Activated CD8-positive, alpha-beta memory T cell treated with anti-CD3 and anti-CD28 coated beads for 36 hours (primary cell): Measurements from ENCODE around the gene AMIGO1. TPM values are rescaled to one million over a fixed set of nuclear protein-coding genes. Genes with fewer than 3 reads are reported as not detected.

Experiments used
- CTCF ChIA-PET: fragments of 350-600 bp; sonication (Branson Sonifier 250); formaldehyde crosslinking; loops from one replicate; lab custom pipeline; 2021; ENCODE audit warnings: antibody characterized with exemption; lab: Charles Lee
- POLR2A ChIA-PET: fragments of 350-600 bp; sonication (Branson Sonifier 250); formaldehyde crosslinking; loops from one replicate; lab custom pipeline; 2021; ENCODE audit warnings: antibody characterized with exemption; lab: Charles Lee
- total RNA-seq, 2 experiments: library from RNA; stranded (reverse); gene quantifications; one replicate each; pipeline ENCODE4 v1.2.3, GENCODE V29; 2021

The AMIGO1 gene
- total RNA-seq, 2 experiments from 2014 or later, result 2.6 to 3.2 TPM

GRCh38 chr1:109521002-109521951 is 11.8 kb upstream of the AMIGO1 start:
- POLR2A ChIA-PET, result no interaction called here
- CTCF ChIA-PET, result interaction anchor here (1.8 to 38.8 kb wide), 3 partner anchors 8 to 20 kb away, joined by 5 to 743 read pairs (median 743); partner anchors contain the start of genes AMIGO1, ATXN7L2 and CYB561D1

- ChIA-PET CTCF (interaction anchor here (2.0 to 38.8 kb wide), 2 partner anchors 12 to 23 kb away, joined by 5 to 743 read pairs; partner anchors contain the start of gene CYB561D1), POLR2A (no interaction called here)
Observed at GRCh38 chr1:109517337-109517736, 7.8 kb upstream of the AMIGO1 start.

GRCh38 chr1:109516872-109517271 is 7.3 kb upstream of the AMIGO1 start:
- ChIA-PET CTCF (interaction anchor here (2.0 to 38.8 kb wide), 2 partner anchors 12 to 23 kb away, joined by 5 to 743 read pairs; partner anchors contain the start of gene CYB561D1), POLR2A (no interaction called here)

- CTCF ChIA-PET, result interaction anchor here (0.7 to 38.8 kb wide), 4 partner anchors 11 to 61 kb away, joined by 3 to 743 read pairs (median 5); no protein-coding TSS in a partner anchor
- POLR2A ChIA-PET, result interaction anchor here (2.1 kb wide), 1 partner anchor 9 kb away, joined by 4 read pairs; no protein-coding TSS in a partner anchor
Observed at GRCh38 chr1:109514846-109515245, 5.3 kb upstream of the AMIGO1 start.

GRCh38 chr1:109513110-109513710 is 3.7 kb upstream of the AMIGO1 start:
- ChIA-PET POLR2A (no interaction called here), CTCF (interaction anchor here (1.4 to 38.8 kb wide), 2 partner anchors 16 to 23 kb away, joined by 4 to 743 read pairs; no protein-coding TSS in a partner anchor)

- POLR2A ChIA-PET, result interaction anchor here (0.7 to 1.2 kb wide), 2 partner anchors 10 to 83 kb away, joined by 3 to 4 read pairs; no protein-coding TSS in a partner anchor
- CTCF ChIA-PET, result interaction anchor here (0.6 to 38.8 kb wide), 4 partner anchors 9 to 531 kb away, joined by 3 to 743 read pairs (median 64); partner anchors contain the start of gene CYB561D1
Observed at GRCh38 chr1:109508873-109509175, 703 bp downstream of the AMIGO1 start.

GRCh38 chr1:109508001-109508872 is 1.3 kb downstream of the AMIGO1 start:
- ChIA-PET CTCF (interaction anchor here (0.6 to 38.8 kb wide), 5 partner anchors 9 to 530 kb away, joined by 3 to 743 read pairs (median 8); partner anchors contain the start of gene CYB561D1), POLR2A (no interaction called here)

- ChIA-PET POLR2A (no interaction called here), CTCF (interaction anchor here (1.0 to 38.8 kb wide), 5 partner anchors 12 to 480 kb away, joined by 3 to 743 read pairs (median 9); partner anchors contain the start of genes AHCYL1, CYB561D1 and PSMA5)
Observed at GRCh38 chr1:109504974-109505373, 4.6 kb downstream of the AMIGO1 start.

GRCh38 chr1:109503935-109504334 is 5.6 kb downstream of the AMIGO1 start:
- POLR2A ChIA-PET, result no interaction called here
- CTCF ChIA-PET, result interaction anchor here (0.7 to 38.8 kb wide), 6 partner anchors 10 to 481 kb away, joined by 3 to 743 read pairs (median 7); partner anchors contain the start of genes AHCYL1, CYB561D1 and PSMA5

GRCh38 chr1:109502364-109502851 is 7.1 kb downstream of the AMIGO1 start:
- CTCF ChIA-PET, result interaction anchor here (1.0 to 38.8 kb wide), 5 partner anchors 10 to 192 kb away, joined by 3 to 743 read pairs (median 5); partner anchors contain the start of gene CYB561D1
- POLR2A ChIA-PET, result interaction anchor here (1.2 kb wide), 1 partner anchor 46 kb away, joined by 6 read pairs; the partner anchor contains the start of gene GNAI3

GRCh38 chr1:109501644-109502363 is 7.7 kb downstream of the AMIGO1 start:
- CTCF ChIA-PET, result interaction anchor here (1.0 to 38.8 kb wide), 5 partner anchors 9 to 191 kb away, joined by 3 to 743 read pairs (median 5); partner anchors contain the start of gene CYB561D1
- POLR2A ChIA-PET, result interaction anchor here (1.2 kb wide), 1 partner anchor 46 kb away, joined by 6 read pairs; the partner anchor contains the start of gene GNAI3

GRCh38 chr1:109500941-109501381 is 8.6 kb downstream of the AMIGO1 start:
- ChIA-PET POLR2A (no interaction called here), CTCF (interaction anchor here (0.9 to 38.8 kb wide), 4 partner anchors 8 to 36 kb away, joined by 3 to 743 read pairs (median 64); partner anchors contain the start of genes AMIGO1 and CYB561D1)

- ChIA-PET POLR2A (interaction anchor here (1.1 kb wide), 1 partner anchor 9 kb away, joined by 4 read pairs; no protein-coding TSS in a partner anchor), CTCF (interaction anchor here (0.9 to 38.8 kb wide), 5 partner anchors 7 to 38 kb away, joined by 3 to 743 read pairs (median 10); partner anchors contain the start of genes AMIGO1 and CYB561D1)
Observed at GRCh38 chr1:109499661-109500536, 9.6 kb downstream of the AMIGO1 start.

- ChIA-PET POLR2A (interaction anchor here (1.1 kb wide), 1 partner anchor 10 kb away, joined by 4 read pairs; no protein-coding TSS in a partner anchor), CTCF (interaction anchor here (0.9 to 38.8 kb wide), 5 partner anchors 8 to 30 kb away, joined by 3 to 743 read pairs (median 7); partner anchors contain the start of gene AMIGO1)
Observed at GRCh38 chr1:109499081-109499480, 10.4 kb downstream of the AMIGO1 start.

- ChIA-PET CTCF (interaction anchor here (0.9 to 38.8 kb wide), 6 partner anchors 9 to 222 kb away, joined by 3 to 743 read pairs (median 5); no protein-coding TSS in a partner anchor), POLR2A (interaction anchor here (1.1 kb wide), 1 partner anchor 11 kb away, joined by 4 read pairs; no protein-coding TSS in a partner anchor)
Observed at GRCh38 chr1:109498161-109498801, 11.2 kb downstream of the AMIGO1 start.
